MCF 10A (cell line): ENCODE measurements around the gene PLAC9. TPM values are rescaled to one million over a fixed set of nuclear protein-coding genes. Genes with fewer than 3 reads are reported as not detected.

Experiments used
- BruUV-seq: library from RNA; stranded (reverse); fragments of 400-500 nt; replicated peaks from 2 replicates; lab custom pipeline; 2021; lab: Mats Ljungman, UMichigan
- CTCF ChIA-PET: fragments of 300-600 bp; sonication (Branson Sonifier 250); formaldehyde crosslinking; extraction: SDS; loops from one replicate; lab custom pipeline; 2021; ENCODE audit warnings: antibody characterized with exemption, inconsistent platforms; lab: Yijun Ruan, JAX
- POLR2A ChIA-PET: fragments of 300-600, 350-650 bp; sonication (Branson Sonifier 250); formaldehyde crosslinking; extraction: SDS; loops from one replicate; lab custom pipeline; 2020; ENCODE audit warnings: antibody characterized with exemption, inconsistent platforms; lab: Yijun Ruan, JAX
- DNase-seq: peaks from one replicate; pipeline ENCODE4 v3.0.0-alpha.2; 2018; ENCODE audit not compliant: unreplicated experiment
- H3K27ac Mint-ChIP-seq: one replicate; pipeline ENCODE4 v1.8.0; 2022; ENCODE audit warnings: mild to moderate bottlenecking, low read depth, mixed read lengths; ENCODE audit not compliant: unreplicated experiment
- H3K27me3 Mint-ChIP-seq: one replicate; pipeline ENCODE4 v1.8.0; 2022; ENCODE audit warnings: mixed read lengths; ENCODE audit not compliant: insufficient read depth, unreplicated experiment
- H3K36me3 Mint-ChIP-seq: one replicate; pipeline ENCODE4 v1.8.0; 2022; ENCODE audit warnings: mild to moderate bottlenecking, moderate library complexity, mixed read lengths; ENCODE audit not compliant: insufficient read depth, unreplicated experiment
- H3K4me1 Mint-ChIP-seq: one replicate; pipeline ENCODE4 v1.8.0; 2022; ENCODE audit warnings: mixed read lengths; ENCODE audit not compliant: insufficient read depth, unreplicated experiment
- H3K4me3 Mint-ChIP-seq: one replicate; pipeline ENCODE4 v1.8.0; 2022; ENCODE audit warnings: mild to moderate bottlenecking, moderate library complexity, mixed read lengths; ENCODE audit not compliant: unreplicated experiment
- H3K9me3 Mint-ChIP-seq: one replicate; pipeline ENCODE4 v1.8.0; 2022; ENCODE audit warnings: mixed read lengths; ENCODE audit not compliant: unreplicated experiment
- CTCF ChIP-seq: fragments of 200-600 bp; IDR thresholded peaks from one replicate; pipeline ENCODE4 v1.8.0; 2022; ENCODE audit warnings: antibody characterized with exemption, mild to moderate bottlenecking; ENCODE audit not compliant: unreplicated experiment
- intact Hi-C: fragments of 100-400 bp; cut with micrococcal nuclease; formaldehyde crosslinking; loops from 2 replicates; pipeline ENCODE4 v1.14.1; 2022
- total RNA-seq: library from RNA; stranded (reverse); gene quantifications from 2 replicates; pipeline ENCODE4 v1.2.3, GENCODE V29; 2022

PLAC9 gene
- total RNA-seq, 1 experiment from 2014 or later, result 0.93 TPM

GRCh38 chr10:80152820-80153219 is 20.3 kb downstream of the PLAC9 start:
- BruUV-seq, result no TSS peak
- Mint-ChIP-seq H3K9me3 (peaks cover 7% of the 10 kb centered on the region), H3K36me3 (peaks cover 62% of the 10 kb centered on the region), H3K4me3 (no peak overlapping the region), H3K27me3 (no peaks in the 10 kb centered on the region), H3K27ac (no peak overlapping the region), H3K4me1 (peaks cover 20% of the 10 kb centered on the region)
- ChIA-PET CTCF (interaction anchor here (0.9 to 5.6 kb wide), 2 partner anchors 10 to 69 kb away, joined by 3 to 31 read pairs; no protein-coding TSS in a partner anchor), POLR2A (interaction anchor here (0.9 kb wide), 1 partner anchor 70 kb away, joined by 3 read pairs; no protein-coding TSS in a partner anchor)
- no peak for DNase-seq
- no peak for TF ChIP-seq CTCF
- intact Hi-C loops, result no loop called here

- H3K36me3 Mint-ChIP-seq, result peaks cover 68% of the 10 kb centered on the region
- no peaks in the 10 kb centered on the region for H3K27me3 Mint-ChIP-seq
- POLR2A ChIA-PET, result interaction anchor here (0.6 to 2.3 kb wide), 3 partner anchors 37 to 69 kb away, joined by 3 to 5 read pairs (median 4); no protein-coding TSS in a partner anchor
- peaks cover 25% of the 10 kb centered on the region for H3K4me1 Mint-ChIP-seq
- no peak overlapping the region for H3K27ac Mint-ChIP-seq
- no peak for DNase-seq
- TF ChIP-seq CTCF, result no peak
- intact Hi-C loops, result no loop called here
- no TSS peak for BruUV-seq
- H3K4me3 Mint-ChIP-seq, result peak overlapping the region; percentile 29
- CTCF ChIA-PET, result interaction anchor here (0.5 to 5.6 kb wide), 5 partner anchors 9 to 231 kb away, joined by 3 to 31 read pairs (median 4); no protein-coding TSS in a partner anchor
- H3K9me3 Mint-ChIP-seq, result peaks cover 7% of the 10 kb centered on the region
These were observed 20.9 kb downstream of the PLAC9 start for GRCh38 chr10:80153460-80153859.

- no peak for DNase-seq
- Mint-ChIP-seq H3K27me3 (no peaks in the 10 kb centered on the region), H3K4me3 (no peak overlapping the region), H3K9me3 (peaks cover under 1% of the 10 kb centered on the region), H3K27ac (peak overlapping the region; percentile 78), H3K36me3 (peaks cover 71% of the 10 kb centered on the region), H3K4me1 (peaks cover 37% of the 10 kb centered on the region)
- ChIA-PET POLR2A (interaction anchor here (1.3 to 2.3 kb wide), 3 partner anchors 11 to 53 kb away, joined by 3 to 6 read pairs (median 4); partner anchors contain the start of gene ANXA11), CTCF (interaction anchor here (0.6 to 5.6 kb wide), 5 partner anchors 10 to 588 kb away, joined by 3 to 31 read pairs (median 3); no protein-coding TSS in a partner anchor)
- TF ChIP-seq CTCF, result no peak
- BruUV-seq, result no TSS peak
- intact Hi-C loops, result no loop called here
These were observed 22.1 kb downstream of the PLAC9 start for GRCh38 chr10:80154626-80154977.

GRCh38 chr10:80154978-80155695 is 22.6 kb downstream of the PLAC9 start:
- peak overlapping the region; percentile 78 for H3K27ac Mint-ChIP-seq
- no peaks in the 10 kb centered on the region for H3K27me3 Mint-ChIP-seq
- H3K4me3 Mint-ChIP-seq, result peak overlapping the region; percentile 32
- no peak for TF ChIP-seq CTCF
- CTCF ChIA-PET, result interaction anchor here (0.6 to 2.0 kb wide), 3 partner anchors 11 to 587 kb away, joined by 3 to 11 read pairs (median 4); no protein-coding TSS in a partner anchor
- H3K36me3 Mint-ChIP-seq, result peaks cover 74% of the 10 kb centered on the region
- peaks cover 42% of the 10 kb centered on the region for H3K4me1 Mint-ChIP-seq
- peak; percentile 75 for DNase-seq
- H3K9me3 Mint-ChIP-seq, result no peaks in the 10 kb centered on the region
- TSS peak; percentile 11 for BruUV-seq
- intact Hi-C loops, result no loop called here
- POLR2A ChIA-PET, result interaction anchor here (0.6 to 2.3 kb wide), 5 partner anchors 10 to 250 kb away, joined by 3 to 6 read pairs (median 3); partner anchors contain the start of gene ANXA11
